ENCODE measurements around the gene CD101. TPM values are rescaled to one million over a fixed set of nuclear protein-coding genes. Genes with fewer than 3 reads are reported as not detected.

The CD101 gene
- total RNA-seq, 1 experiment from 2014 or later, result 0.76 TPM

GRCh38 chr1:116958977-116959376, 42.6 kb upstream of the CD101 start:
- Histone ChIP-seq H3K27ac (no peak overlapping the region), H3K4me1 (replicated peaks; ENCODE audit: insufficient read depth) (no peaks in the 10 kb centered on the region), H3K36me3 (ENCODE audit: low read depth) (0 out of 2 replicates have a peak, but pooled peaks cover 6% of the 10 kb centered on the region), H3K4me3 (no peak overlapping the region), H3K9me2 (ENCODE audit: insufficient read depth) (no peaks in the 10 kb centered on the region), H3K4me2 (no peak overlapping the region), H3K9me3 (ENCODE audit: insufficient read depth, low read depth) (no peaks in the 10 kb centered on the region), H3F3A (ENCODE audit: insufficient read depth, low read depth) (no peaks in the 10 kb centered on the region), H4K20me1 (ENCODE audit: insufficient read depth) (0 out of 2 replicates have a peak, but pooled peaks cover 4% of the 10 kb centered on the region), H2AFZ (no peak overlapping the region), H3K79me2 (ENCODE audit: low read depth) (no peaks in the 10 kb centered on the region), H3K27me3 (ENCODE audit: insufficient read depth, low read depth) (no peaks in the 10 kb centered on the region)
- ChIA-PET POLR2A (ENCODE audit: unreplicated experiment) (no interaction called here), CTCF (no interaction called here)
- TF ChIP-seq, protein P1, sequence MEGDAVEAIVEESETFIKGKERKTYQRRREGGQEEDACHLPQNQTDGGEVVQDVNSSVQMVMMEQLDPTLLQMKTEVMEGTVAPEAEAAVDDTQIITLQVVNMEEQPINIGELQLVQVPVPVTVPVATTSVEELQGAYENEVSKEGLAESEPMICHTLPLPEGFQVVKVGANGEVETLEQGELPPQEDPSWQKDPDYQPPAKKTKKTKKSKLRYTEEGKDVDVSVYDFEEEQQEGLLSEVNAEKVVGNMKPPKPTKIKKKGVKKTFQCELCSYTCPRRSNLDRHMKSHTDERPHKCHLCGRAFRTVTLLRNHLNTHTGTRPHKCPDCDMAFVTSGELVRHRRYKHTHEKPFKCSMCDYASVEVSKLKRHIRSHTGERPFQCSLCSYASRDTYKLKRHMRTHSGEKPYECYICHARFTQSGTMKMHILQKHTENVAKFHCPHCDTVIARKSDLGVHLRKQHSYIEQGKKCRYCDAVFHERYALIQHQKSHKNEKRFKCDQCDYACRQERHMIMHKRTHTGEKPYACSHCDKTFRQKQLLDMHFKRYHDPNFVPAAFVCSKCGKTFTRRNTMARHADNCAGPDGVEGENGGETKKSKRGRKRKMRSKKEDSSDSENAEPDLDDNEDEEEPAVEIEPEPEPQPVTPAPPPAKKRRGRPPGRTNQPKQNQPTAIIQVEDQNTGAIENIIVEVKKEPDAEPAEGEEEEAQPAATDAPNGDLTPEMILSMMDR (conservative IDR thresholded peaks at IDR 0.05), result no peak
- TF ChIP-seq EZH2 (IDR thresholded peaks at IDR 0.05; ENCODE audit: low read depth), result no peak
- no TSS peak for BruUV-seq (replicated peaks)
- intact Hi-C loops (cut with micrococcal nuclease; ENCODE audit: unreplicated experiment), result loop anchor here (10.0 kb wide), 1 partner anchor 224 kb away; no protein-coding TSS in a partner anchor
- DNase-seq, result no peak

DNA sequence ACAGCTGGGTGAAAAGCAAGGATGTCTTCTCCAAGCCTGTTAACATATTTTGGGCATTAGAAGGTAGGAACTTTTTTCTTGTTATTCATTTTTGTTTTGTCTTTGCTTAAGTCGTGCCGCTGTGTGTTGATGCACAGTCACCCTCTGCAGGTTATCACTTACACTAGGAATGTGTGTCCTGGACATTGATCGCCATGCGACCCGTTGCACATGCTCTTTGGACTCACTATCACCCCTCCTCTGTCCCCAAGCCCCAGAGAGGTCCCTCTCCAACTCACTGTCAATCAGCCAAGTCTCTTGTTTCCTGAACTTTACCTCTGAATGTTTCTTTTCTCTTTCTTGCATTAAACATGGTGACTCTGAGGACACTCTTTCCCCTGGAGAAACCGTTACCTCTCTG, 40.0 kb upstream of the CD101 start:
- POLR2A ChIA-PET (ENCODE audit: unreplicated experiment), result no interaction called here
- Histone ChIP-seq H3K4me3 (no peak overlapping the region), H4K20me1 (ENCODE audit: insufficient read depth) (no peaks in the 10 kb centered on the region), H2AFZ (no peak overlapping the region), H3K4me1 (replicated peaks; ENCODE audit: insufficient read depth) (no peaks in the 10 kb centered on the region), H3K27ac (no peak overlapping the region), H3K9me3 (ENCODE audit: insufficient read depth, low read depth) (no peaks in the 10 kb centered on the region), H3K36me3 (ENCODE audit: low read depth) (0 out of 2 replicates have a peak, but pooled peaks cover 6% of the 10 kb centered on the region), H3K4me2 (no peak overlapping the region), H3K79me2 (ENCODE audit: low read depth) (no peaks in the 10 kb centered on the region), H3F3A (ENCODE audit: insufficient read depth, low read depth) (no peaks in the 10 kb centered on the region), H3K27me3 (ENCODE audit: insufficient read depth, low read depth) (no peaks in the 10 kb centered on the region), H3K9me2 (ENCODE audit: insufficient read depth) (no peaks in the 10 kb centered on the region)
- BruUV-seq (replicated peaks), result no TSS peak
- no peak for DNase-seq
- CTCF ChIA-PET, result no interaction called here
- intact Hi-C loops (cut with micrococcal nuclease; ENCODE audit: unreplicated experiment), result no loop called here
- TF ChIP-seq, protein P1 (conservative IDR thresholded peaks at IDR 0.05), result no peak
- no peak for TF ChIP-seq EZH2 (IDR thresholded peaks at IDR 0.05; ENCODE audit: low read depth)

DNA sequence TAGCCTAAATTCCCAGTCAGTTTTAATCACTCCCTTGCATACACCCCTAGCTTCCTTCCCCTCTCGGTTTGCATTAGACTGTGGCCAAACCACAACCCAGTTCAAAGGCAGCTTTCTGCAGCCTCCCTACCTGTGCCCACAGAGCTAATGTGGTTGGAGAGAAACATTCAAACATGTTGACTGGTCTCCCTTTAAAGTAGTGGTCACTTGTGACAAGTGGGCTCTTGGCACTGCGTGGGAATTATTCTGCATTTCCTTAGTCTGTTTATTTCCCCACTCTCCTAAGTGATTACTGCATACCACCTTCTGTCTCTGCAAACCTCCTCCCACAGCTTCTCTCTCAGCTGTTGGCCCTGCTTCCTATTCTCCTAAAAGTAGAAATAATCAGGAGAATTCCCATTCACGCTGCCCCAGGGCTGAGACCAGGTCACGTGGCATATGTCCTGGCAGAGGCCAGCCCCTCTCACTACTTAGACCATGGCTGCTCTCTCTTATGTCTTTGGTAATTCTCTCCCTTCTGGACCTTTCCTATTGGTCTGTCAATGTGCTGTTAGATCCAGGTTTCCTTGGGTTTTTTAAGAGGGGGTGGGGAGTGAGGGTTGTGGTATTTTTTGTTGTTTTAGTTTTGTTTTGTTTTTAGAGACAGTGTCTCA, 38.4 kb upstream of the CD101 start:
- CTCF ChIA-PET, result no interaction called here
- TF ChIP-seq EZH2 (IDR thresholded peaks at IDR 0.05; ENCODE audit: low read depth), result no peak
- TF ChIP-seq, protein P1 (conservative IDR thresholded peaks at IDR 0.05), result no peak
- Histone ChIP-seq H3K9me2 (ENCODE audit: insufficient read depth) (no peaks in the 10 kb centered on the region), H3K4me1 (replicated peaks; ENCODE audit: insufficient read depth) (no peaks in the 10 kb centered on the region), H3K36me3 (ENCODE audit: low read depth) (0 out of 2 replicates have a peak, but pooled peaks cover 17% of the 10 kb centered on the region), H3F3A (ENCODE audit: insufficient read depth, low read depth) (no peaks in the 10 kb centered on the region), H4K20me1 (ENCODE audit: insufficient read depth) (no peaks in the 10 kb centered on the region), H2AFZ (no peak overlapping the region), H3K4me3 (no peak overlapping the region), H3K79me2 (ENCODE audit: low read depth) (no peaks in the 10 kb centered on the region), H3K9me3 (ENCODE audit: insufficient read depth, low read depth) (no peaks in the 10 kb centered on the region), H3K27me3 (ENCODE audit: insufficient read depth, low read depth) (no peaks in the 10 kb centered on the region), H3K4me2 (no peak overlapping the region), H3K27ac (no peak overlapping the region)
- intact Hi-C loops (cut with micrococcal nuclease; ENCODE audit: unreplicated experiment), result no loop called here
- DNase-seq, result no peak
- no TSS peak for BruUV-seq (replicated peaks)
- POLR2A ChIA-PET (ENCODE audit: unreplicated experiment), result no interaction called here
